Epithelial cell of esophagus (primary cell): ENCODE measurements around the gene SCAI.
"Not testable (repeated sequence)": the region's sequence is repeated elsewhere in the genome, so short reads cannot be mapped to it uniquely, and the experiment has no call there.

Experiments
- DNase-seq: peaks from one replicate; pipeline ENCODE4 v3.0.0; 2010; ENCODE audit warnings: low read depth
- H3K4me3 ChIP-seq: 2 replicates; pipeline ENCODE4 v1.5.1; 2011; ENCODE audit warnings: mild to moderate bottlenecking, low read length, control low read depth
- CTCF ChIP-seq: IDR thresholded peaks from 2 replicates; pipeline ENCODE4 v1.5.1; 2011; ENCODE audit warnings: low read depth, mild to moderate bottlenecking, low read length, control low read depth, inconsistent platforms; ENCODE audit not compliant: insufficient read depth; ENCODE audit errors: missing control alignments

The SCAI gene

GRCh38 chr9:124940521-124940893 is 202.8 kb downstream of the SCAI start:
- H3K4me3 ChIP-seq = peak overlapping the region; percentile 82
- TF ChIP-seq CTCF = no peak
- no peak for DNase-seq

GRCh38 chr9:124939944-124940343 is 203.4 kb downstream of the SCAI start:
- peak overlapping the region; percentile 82 for H3K4me3 ChIP-seq
- TF ChIP-seq CTCF = no peak
- DNase-seq = no peak

- TF ChIP-seq CTCF = no peak
- no peak for DNase-seq
- no peak overlapping the region for H3K4me3 ChIP-seq
Observed at GRCh38 chr9:124934290-124934689, 209.0 kb downstream of the SCAI start.

GRCh38 chr9:124932333-124932732 is 211.0 kb downstream of the SCAI start:
- H3K4me3 ChIP-seq = no peak overlapping the region
- no peak for TF ChIP-seq CTCF
- no peak for DNase-seq

GRCh38 chr9:124929464-124929863 is 213.9 kb downstream of the SCAI start:
- TF ChIP-seq CTCF = no peak
- no peak for DNase-seq
- no peak overlapping the region for H3K4me3 ChIP-seq

GRCh38 chr9:124928116-124928515 is 215.2 kb downstream of the SCAI start:
- TF ChIP-seq CTCF = no peak
- no peak overlapping the region for H3K4me3 ChIP-seq
- DNase-seq = no peak

GRCh38 chr9:124920394-124920793 is 222.9 kb downstream of the SCAI start:
- DNase-seq, H3K4me3 ChIP-seq: not testable (repeated sequence)
